Stimulated activated CD4-positive, alpha-beta T cell treated with anti-CD3 and anti-CD28 coated beads, Interleukin-4, amount 100 ng/mL, for 48 hours (primary cell): ENCODE data around the gene LRRC8B.
"Not testable (repeated sequence)": the region's sequence is repeated elsewhere in the genome, so short reads cannot be mapped to it uniquely, and the experiment has no call there.

ENCODE experiments used
- DNase-seq, 2 donors: peaks; one replicate each; pipeline ENCODE4 v3.0.0-alpha.2; 2020; ENCODE audit warnings: low read depth in 2 of 2

Gene LRRC8B

GRCh38 chr1:89524369-89525168, at the start of gene LRRC8B:
LRRC8B (plus strand) TSS chr1:89524829; CDS start chr1:89582651, 57,822 bp downstream.
- DNase-seq, result peak; percentile 81 to 90

- no peak for DNase-seq
Observed at GRCh38 chr1:89475269-89475668, 49.4 kb upstream of the LRRC8B start.

GRCh38 chr1:89476072-89476471, 48.6 kb upstream of the LRRC8B start:
- DNase-seq, result no peak

GRCh38 chr1:89483010-89483756, 41.4 kb upstream of the LRRC8B start:
- peak; percentile 78 to 82 for DNase-seq

- DNase-seq, result no peak
Observed at GRCh38 chr1:89483757-89484077, 40.9 kb upstream of the LRRC8B start.

DNA sequence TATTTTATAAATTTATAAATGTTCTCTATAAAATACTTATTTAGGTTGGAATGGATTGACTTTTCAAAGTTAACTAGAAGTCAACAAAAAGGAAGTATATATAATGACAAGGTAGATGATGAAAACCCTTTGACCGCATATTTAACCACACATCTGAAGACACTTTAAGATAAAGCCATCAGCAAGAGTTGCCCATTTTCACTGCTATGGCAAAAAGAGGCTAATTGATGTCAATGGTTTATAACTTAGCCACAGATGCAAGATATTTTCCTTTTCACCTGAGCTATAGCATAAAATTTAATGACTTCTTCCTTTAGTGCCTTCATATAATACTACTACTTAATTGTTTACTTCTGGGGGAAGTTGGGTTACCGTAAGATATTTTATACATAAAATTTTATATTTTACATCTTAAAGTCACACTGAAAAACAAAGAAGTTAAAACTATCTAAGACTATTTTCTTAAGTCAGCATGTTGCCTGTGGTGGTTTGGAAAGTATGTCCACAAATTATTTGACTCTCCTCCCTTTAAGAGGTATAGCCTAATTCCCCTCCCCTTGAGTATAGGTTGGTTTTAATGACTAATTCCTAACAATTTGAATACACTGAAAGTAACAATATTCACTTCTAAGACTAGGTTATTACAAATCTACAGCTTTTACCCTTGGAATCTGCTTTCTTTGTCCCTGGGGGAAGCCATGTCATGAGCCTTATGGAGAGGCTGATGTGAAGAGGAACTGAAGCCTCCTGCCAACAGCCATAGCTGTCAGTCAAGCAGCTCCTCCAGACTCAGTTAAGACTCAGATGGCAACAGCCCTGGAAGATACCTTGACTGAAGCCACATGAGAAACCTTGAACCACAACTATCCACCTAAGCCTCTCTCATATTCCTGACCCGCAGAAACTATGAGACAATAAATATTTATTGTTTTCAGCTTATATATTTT, 40.3 kb upstream of the LRRC8B start:
- DNase-seq, result no peak

GRCh38 chr1:89487972-89488371, 36.7 kb upstream of the LRRC8B start:
- DNase-seq, result no peak

GRCh38 chr1:89489047-89489729, 35.4 kb upstream of the LRRC8B start:
- no peak for DNase-seq

DNA sequence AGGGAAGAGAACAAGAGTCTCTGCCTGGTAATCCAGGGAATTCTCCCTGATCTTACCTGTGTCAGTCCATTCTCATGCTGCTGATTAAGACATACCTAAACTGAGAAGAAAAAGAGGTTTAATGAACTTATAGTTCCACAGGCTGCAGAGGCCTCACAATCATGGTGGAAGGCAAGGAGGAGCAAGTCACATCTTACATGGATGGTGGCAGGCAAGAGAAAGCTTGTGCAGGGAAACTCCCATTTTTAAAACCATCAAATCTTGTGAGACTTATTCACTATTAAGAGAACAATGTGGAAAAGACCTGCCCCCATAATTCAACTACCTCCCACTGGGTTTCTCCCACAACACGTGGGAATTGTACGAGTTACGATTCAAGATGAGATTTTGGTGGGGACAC, 34.2 kb upstream of the LRRC8B start:
- DNase-seq, result no peak

GRCh38 chr1:89499320-89499719, 25.3 kb upstream of the LRRC8B start:
- DNase-seq, result no peak

DNA sequence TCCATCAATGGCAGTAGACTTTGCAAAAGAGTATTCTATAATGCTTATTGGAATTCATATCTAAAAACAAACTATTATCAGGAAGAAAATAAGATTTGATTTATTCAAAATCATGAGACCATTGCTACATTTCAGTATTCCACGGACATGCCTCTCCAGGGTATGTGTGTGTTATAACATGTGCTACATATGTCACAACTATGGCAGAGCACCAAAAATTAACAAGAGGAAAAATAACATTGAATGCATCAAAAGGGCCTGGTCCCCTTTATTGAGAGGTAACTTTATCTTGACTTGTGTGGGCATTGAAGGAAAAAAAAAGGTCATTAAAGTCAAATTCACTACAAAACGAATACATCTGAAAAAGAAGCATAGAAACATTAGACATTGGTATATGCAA, 22.6 kb upstream of the LRRC8B start:
- no peak for DNase-seq

- no peak for DNase-seq
Observed at GRCh38 chr1:89502895-89503294, 21.7 kb upstream of the LRRC8B start.

DNA sequence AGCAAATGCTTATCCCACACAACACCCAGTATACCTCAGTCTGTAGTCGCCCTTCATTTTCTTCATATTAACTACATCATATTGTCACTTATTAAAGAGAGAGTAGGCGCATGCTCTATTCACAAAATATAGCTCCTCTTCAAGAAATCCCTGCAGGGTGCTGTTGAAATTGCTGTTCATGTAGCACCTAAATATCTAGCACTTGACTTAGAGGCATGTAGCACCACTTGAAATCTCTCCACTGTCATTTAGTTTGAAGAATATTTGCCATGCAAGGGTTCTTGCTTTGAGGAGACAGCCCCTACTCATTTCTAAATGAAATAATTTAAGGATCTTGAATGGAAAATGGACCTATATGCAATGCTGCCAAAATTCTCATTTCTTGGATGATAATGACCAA, 20.9 kb upstream of the LRRC8B start:
- no peak for DNase-seq

DNA sequence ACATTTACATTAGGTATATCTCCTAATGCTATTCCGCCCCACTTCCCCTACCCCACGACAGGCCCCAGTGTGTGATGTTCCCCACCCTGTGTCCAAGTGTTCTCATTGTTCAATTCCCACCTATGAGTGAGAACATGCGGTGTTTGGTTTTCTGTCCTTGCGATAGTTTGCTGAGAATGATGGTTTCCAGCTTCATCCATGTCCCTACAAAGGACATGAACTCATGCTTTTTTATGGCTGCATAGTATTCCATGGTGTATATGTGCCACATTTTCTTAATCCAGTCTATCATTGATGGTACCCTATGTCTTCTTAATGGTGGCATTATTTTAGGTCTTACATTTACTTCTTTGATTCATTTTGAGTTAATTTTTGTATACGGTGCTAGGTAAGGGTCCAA, 14.6 kb upstream of the LRRC8B start:
- DNase-seq, result not testable (repeated sequence)

- no peak for DNase-seq
Observed at GRCh38 chr1:89512996-89513720, 11.5 kb upstream of the LRRC8B start.

- no peak for DNase-seq
Observed at GRCh38 chr1:89516055-89516454, 8.6 kb upstream of the LRRC8B start.

- no peak for DNase-seq
Observed at GRCh38 chr1:89518221-89518631, 6.4 kb upstream of the LRRC8B start.

GRCh38 chr1:89519779-89520358, 4.8 kb upstream of the LRRC8B start:
- DNase-seq, result no peak

DNA sequence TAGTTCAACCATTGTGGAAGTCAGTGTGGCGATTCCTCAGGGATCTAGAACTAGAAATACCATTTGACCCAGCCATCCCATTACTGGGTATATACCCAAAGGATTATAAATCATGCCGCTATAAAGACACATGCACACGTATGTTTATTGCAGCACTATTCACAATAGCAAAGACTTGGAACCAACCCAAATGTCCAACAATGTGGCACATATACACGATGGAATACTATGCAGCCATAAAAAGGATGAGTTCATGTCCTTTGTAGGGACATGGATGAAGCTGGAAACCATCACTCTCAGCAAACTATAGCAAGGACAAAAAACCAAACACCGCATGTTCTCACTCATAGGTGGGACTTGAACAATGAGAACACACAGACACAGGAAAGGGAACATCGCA, 2.7 kb upstream of the LRRC8B start:
- not testable (repeated sequence) for DNase-seq

DNA sequence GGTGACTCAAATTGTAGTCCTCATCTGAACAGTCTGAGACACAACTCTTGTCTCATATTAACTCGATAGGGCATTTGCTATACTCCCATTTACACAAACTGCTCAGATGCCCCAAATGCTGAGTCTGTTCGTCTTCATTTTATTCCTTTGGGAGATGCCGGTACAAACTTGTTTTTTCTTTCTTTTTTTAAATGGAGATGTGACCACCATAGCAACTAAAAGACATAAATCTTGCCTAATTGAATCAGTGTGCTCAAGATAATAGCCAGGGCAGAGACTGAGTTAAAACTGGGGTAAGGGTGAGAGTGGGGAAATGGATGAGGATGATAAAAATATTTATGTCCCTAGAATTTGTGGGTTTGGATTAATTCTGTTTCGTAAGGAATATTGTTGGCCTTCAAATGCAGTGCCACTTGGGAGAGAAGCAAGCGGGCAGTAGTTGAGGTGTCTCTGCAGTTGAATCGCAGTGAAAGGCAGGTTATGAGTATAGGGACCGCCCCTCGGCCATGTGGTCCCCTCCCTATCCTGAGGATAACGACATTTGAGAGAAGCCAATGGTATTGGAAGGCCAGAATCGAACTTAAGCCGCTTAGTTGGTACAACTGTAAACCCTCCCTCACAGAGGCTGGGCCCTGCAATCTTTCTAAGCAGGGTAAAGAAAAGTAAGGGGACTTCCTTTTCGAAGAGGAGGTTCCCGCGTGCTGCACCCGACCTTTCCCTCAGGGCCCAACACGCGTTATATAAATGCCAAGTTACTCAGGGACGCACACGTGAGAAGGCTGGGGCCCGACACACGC, 859 bp upstream of the LRRC8B start:
- DNase-seq, result peak; percentile 57 to 66
